Hypothalamus (tissue), 51 donors: Measurements from ENCODE around the gene FEN1.
A peak's percentile ranks its signal among the peaks of the same experiment; 100 is the strongest.

Experiments used
- DNase-seq, 51 donors: peaks; one replicate each; lab custom pipeline; 2025; lab: John Stamatoyannopoulos, UW

Gene FEN1

GRCh38 chr11:61815790-61816735 is 23.4 kb downstream of the FEN1 start:
- peak in 47 of 51 donors; percentile 35 to 87 (median 64) for DNase-seq

DNA sequence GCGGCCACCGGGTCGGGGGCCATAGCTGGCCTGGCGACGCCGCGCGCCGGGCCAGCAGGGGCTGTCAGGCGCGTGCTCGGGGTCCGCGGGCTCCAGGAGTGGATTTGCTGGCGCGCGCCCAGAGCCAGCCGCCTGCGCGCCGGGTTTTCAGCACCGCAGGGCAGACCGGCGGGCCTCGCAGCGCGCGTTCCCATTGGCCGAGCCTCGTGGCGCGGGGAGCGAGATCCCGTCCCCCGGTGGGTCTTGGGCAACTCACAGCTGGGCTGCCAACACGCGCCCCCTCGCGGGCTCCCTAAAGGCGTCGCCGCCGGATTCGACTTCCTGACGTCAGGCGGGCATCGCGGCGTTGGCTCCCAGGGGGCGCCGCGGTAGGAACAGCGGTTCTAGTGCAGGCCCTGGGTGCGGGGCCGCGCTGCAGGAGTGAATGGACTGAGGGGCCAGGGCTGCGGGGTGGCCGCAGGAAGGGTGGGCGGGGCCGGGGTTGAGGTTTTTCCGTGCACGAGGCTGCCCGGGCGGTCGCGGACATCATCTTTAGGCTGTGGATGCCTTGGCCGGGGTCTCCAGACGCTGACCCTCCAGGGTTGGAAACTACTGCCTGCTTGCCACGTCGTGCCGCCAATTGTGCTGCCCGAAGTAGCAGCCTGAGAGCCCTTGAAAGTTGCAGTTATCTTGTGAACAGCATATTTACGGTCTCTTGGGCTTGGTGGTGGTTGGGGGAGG is 24.2 kb downstream of the FEN1 start, which contains the start of gene FADS1:
FADS1 (minus strand) TSS at position 268 of the 720 bp plus-strand sequence; CDS start at position 194, 74 bp downstream.
- peak; percentile 47 to 98 (median 92) for DNase-seq

DNA sequence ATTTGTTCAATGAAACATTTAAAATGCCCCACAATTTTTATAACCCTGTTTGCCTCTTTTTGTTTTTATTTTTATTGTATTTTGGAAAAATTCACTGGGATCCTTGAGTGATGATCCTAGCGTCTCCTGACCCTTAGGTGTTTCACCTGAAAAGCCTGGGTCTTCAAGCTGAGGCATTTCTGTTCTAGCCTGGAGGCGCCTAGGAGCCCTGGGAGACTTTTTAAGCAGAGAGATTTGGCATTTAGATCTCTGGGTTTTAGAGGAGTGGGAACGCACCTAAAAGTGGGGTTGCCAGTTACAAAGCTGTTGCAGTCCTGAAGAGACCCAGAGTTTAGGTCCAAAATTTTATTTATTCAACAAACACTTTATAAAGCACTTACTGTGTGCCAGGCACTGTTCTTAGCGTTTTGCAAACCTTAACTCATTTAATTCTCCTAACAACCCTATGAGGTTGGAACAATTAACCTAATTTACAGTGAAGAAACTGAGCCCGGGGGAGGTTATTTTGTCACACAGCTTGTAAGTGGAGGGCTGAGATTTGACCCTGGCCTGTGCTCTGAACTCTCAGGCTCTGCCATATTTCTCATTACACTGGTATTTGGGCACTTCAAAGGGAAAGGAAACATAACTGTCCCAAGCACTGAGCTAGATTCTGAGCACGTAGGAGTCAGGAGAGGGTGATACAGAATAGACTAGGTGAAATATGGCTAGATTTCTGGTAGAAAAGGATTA is 24.9 kb downstream of the FEN1 start:
- DNase-seq, result no peak

GRCh38 chr11:61820174-61820573 is 27.5 kb downstream of the FEN1 start:
- no peak for DNase-seq

DNA sequence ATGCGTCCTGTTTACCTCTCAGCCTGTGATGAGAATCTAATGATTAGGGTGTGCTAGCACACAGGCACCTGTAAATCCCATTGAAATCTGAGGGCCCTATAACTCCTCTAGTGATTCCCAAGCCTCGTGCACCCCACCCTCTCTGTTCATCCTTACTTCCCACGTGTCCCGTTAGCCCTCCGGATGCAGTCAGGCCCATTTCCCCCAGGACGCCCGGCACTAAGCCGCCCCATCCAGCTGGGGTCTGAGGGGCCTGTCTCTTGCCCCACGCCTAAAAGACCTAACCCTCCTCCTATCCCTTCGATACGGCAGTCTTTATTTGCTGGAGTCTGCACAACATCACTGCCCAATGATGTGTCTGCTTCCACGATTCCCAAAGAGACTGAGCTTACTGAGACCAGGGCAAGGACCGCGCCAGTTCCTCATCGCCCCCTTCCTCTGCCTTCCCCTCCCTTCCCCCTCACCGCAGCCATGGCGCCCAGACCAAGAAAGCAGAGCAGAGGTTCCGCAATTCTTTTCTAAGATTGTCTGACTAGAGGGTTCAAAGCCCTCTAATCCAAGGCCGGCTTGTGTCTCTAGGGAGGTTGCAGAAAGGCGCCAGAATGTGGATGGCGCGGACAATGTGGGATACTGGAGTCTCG is 34.3 kb downstream of the FEN1 start:
- DNase-seq, result peak in 9 of 51 donors; percentile 37 to 73 (median 59)

DNA sequence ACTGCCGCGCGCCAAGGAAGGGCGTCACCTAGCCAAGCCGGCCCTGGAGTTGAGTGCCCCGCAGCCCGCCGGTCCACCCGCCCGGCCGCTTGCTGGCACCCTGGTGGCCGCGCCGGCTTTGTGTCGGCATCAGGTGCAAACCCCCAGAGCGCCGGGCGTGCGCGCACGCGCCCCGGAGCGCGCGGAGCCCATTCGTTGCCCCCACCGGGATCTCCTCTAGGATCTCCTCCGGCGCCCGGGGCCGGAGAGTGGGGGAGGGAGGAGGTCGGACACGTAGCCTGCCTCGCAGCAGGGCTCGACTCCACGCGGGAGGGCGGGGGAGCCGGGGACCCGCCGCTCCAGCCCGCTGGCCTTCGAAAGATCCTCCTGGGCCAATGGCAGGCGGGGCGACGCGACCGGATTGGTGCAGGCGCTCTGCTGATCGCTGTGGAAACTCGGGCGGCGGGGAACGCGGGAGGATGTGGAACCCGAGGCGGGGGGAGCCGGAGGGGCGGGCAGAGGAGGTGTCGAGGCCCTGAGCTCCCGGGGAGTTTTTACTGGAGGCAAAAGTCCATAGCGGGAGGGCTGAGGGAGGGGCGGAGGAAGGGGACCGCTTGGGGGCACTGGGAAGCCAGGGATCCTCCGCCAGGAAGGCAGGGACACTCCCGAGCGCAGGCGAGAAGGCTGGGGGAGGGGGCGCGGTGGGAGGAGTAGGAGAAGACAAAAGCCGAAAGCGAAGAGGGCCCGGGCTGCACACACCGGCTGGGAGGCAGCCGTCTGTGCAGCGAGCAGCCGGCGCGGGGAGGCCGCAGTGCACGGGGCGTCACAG is 35.1 kb downstream of the FEN1 start, which contains the start of gene FADS2:
FADS2 (plus strand) TSS at position 730 of the 808 bp plus-strand sequence. CDS start 91 bp downstream, outside the sequence.
- peak; percentile 60 to 99 (median 94) for DNase-seq

DNA sequence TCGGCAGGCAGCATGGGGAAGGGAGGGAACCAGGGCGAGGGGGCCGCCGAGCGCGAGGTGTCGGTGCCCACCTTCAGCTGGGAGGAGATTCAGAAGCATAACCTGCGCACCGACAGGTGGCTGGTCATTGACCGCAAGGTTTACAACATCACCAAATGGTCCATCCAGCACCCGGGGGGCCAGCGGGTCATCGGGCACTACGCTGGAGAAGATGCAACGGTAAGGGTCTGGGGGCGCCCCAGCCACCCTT is 35.6 kb downstream of the FEN1 start:
- DNase-seq, result no peak

GRCh38 chr11:61828629-61829407 is 36.1 kb downstream of the FEN1 start:
- peak in 31 of 51 donors; percentile 17 to 77 (median 45) for DNase-seq

- DNase-seq, result no peak
Observed at GRCh38 chr11:61829806-61830205, 37.1 kb downstream of the FEN1 start.

GRCh38 chr11:61830237-61831105 is 37.8 kb downstream of the FEN1 start:
- no peak for DNase-seq

DNA sequence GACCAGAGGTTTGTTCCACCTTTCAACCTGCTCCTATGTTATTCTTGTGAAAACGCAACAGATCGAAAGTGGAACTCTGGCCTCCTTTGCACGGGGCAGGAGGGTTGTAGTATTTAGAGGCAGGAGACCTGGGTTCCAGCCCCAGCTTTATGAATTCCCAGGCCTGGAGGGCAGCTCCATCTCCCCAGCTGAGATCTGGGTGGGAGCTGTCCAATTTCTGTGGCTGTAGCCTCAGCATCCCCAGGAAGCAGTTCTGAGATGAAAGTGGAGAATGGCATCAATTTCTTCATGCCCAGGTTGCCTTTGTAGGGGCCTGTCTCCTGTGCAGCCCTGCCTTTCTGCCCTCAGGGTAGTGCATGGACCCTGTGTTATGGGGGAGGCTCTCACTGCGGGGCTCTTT is 39.5 kb downstream of the FEN1 start:
- no peak for DNase-seq

DNA sequence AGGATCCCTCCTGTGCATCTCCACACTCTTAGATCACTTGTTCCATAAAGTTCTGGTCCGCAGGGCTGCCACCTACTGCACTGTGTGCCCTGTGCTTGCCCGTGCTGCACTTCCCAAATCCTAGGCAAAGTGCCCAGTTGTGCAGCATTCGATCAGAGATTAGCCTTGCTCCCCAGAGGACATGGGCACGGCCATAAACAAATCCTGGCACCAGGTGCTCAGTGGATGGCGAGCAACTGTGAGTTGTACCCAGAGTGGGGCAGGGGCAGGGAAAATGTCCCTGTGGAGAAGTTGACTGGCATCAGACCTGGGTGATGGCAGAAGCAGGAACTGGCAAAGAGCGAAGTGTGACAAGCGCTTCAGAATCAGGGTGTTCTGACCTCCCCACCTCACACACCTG is 40.0 kb downstream of the FEN1 start:
- peak in 1 of 51 donors; percentile 9 for DNase-seq

DNA sequence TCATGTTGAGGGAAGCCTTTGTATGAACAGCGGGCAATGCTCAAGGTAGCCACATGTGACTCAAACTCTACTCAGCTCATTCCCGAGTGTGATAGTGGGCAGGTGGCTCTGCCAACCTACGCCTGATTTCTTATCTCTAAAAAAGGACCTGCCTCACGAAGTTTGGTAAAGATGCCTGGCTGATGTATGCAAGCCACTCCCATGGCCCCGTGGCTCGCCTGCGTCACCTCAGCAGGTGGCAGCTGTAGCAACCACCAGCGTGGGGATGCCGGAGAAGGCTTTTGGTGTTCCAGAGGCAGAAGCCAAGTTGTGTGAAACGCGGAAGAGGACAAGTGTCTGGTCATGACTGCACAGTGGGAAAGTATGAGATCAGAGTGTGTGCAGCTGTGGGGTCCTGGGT is 40.8 kb downstream of the FEN1 start:
- peak in 1 of 51 donors; percentile 48 for DNase-seq

GRCh38 chr11:61833926-61834277 is 41.2 kb downstream of the FEN1 start:
- DNase-seq, result peak in 1 of 51 donors; percentile 35

GRCh38 chr11:61834278-61835048 is 41.8 kb downstream of the FEN1 start:
- peak in 31 of 51 donors; percentile 24 to 70 (median 48) for DNase-seq

DNA sequence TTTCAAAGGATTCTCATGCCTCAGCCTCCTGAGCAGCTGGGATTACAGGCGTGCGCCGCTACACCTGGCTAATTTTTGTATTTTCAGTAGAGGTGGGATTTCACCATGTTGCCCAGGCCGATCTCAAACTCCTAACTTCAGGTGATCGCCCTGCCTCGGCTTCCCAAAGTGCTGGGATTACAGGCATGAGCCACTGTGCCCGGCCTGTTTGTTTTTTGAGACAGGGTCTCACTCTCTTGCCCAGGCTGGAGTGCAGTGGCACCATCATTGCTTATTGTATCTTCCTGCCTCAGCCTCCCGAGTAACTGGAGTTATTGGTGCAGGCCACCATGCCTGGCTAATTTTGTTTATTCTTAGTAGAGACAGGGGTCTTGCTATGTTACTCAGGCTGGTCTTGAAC is 43.5 kb downstream of the FEN1 start:
- DNase-seq, result no peak

DNA sequence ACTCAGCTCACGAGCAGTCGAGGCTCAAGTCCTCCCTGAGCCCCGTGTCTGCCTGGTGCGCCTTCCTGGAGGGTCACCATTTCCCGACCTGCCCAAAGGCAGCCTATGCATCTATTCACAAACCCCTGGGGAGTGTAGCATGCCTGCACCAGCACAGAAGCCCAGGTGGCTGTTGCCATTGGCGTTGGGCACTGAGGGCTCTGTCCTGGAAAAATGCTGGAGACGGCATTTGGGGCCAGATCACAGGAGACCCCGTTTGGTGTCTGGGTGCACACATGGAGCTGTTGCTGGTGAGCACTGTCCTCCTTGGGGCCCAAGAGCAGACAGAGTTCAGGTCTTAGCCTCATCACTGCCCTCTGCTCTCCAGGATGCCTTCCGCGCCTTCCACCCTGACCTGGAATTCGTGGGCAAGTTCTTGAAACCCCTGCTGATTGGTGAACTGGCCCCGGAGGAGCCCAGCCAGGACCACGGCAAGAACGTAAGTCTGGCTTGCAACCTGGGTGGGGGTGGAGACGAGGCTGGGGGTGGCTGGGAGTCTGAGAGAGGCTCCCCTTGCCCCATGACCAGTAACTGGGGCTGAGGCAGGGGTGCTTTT is 44.8 kb downstream of the FEN1 start:
- no peak for DNase-seq
